ENCODE data around the gene TGFB1.
"Not testable (repeated sequence)": the region's sequence is repeated elsewhere in the genome, so short reads cannot be mapped to it uniquely, and the experiment has no call there.

The TGFB1 gene

DNA sequence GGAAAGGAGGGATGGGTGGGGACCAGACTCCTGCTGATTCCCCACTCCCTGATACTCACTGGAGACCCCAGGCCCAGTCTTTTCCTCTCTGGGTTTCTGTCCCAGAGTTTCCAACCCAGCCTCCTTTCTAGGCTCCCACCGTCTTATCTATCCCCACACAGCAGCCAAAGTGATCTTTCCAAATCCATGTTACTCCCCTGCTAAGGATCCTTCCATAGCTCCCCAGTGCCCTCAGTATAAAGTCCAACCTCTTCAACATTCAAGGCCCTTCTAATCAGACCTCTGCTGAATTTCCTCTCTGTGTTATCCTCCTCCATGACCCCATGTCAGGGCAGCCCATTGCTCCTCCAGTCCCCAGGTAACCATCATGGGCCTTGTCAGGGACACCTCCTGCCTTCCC, 1.3 kb upstream of the TGFB1 start:
- DNase-seq (ENCODE audit: low spot score), result no peak
- in situ Hi-C loops (cut with MboI; ENCODE audit: low pct_unique_long_range_greater_than_20kb, low sequenced_read_pairs, unreplicated experiment), result no loop called here
- TF ChIP-seq, protein P1, sequence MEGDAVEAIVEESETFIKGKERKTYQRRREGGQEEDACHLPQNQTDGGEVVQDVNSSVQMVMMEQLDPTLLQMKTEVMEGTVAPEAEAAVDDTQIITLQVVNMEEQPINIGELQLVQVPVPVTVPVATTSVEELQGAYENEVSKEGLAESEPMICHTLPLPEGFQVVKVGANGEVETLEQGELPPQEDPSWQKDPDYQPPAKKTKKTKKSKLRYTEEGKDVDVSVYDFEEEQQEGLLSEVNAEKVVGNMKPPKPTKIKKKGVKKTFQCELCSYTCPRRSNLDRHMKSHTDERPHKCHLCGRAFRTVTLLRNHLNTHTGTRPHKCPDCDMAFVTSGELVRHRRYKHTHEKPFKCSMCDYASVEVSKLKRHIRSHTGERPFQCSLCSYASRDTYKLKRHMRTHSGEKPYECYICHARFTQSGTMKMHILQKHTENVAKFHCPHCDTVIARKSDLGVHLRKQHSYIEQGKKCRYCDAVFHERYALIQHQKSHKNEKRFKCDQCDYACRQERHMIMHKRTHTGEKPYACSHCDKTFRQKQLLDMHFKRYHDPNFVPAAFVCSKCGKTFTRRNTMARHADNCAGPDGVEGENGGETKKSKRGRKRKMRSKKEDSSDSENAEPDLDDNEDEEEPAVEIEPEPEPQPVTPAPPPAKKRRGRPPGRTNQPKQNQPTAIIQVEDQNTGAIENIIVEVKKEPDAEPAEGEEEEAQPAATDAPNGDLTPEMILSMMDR (IDR thresholded peaks at IDR 0.05; ENCODE audit: extremely low read depth, insufficient read depth, missing control alignments), result no peak

DNA sequence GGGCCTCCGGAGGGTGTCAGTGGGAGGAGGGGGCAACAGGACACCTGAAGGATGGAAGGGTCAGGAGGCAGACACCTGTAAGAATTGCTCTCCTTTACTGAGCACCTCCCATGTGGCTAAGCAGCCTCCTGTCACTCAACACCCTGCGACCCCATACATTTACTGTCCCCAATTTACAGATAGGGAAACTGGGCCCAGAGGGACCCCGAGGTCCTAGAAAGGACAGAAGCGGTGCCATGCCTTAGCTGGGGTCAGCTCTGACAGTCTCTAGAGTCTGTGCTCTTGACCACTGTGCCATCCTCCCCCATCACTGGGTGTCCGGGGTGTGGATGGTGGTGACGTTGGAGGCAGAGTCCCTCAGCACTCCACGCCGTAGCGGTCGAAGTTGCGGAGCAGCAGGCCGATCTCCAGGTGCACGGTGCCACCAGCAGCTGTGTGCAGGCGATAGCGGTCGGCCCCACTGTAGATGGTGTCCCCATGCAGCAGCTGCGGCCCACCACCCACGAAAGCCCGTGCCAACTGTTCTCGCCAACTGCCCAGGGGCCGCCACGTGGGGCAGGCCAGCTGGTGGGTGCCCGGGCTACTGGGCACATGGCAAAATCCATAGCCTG, 726 bp upstream of the TGFB1 start:
- no peak for DNase-seq (ENCODE audit: low spot score)
- TF ChIP-seq, protein P1 (IDR thresholded peaks at IDR 0.05; ENCODE audit: extremely low read depth, insufficient read depth, missing control alignments), result no peak
- in situ Hi-C loops (cut with MboI; ENCODE audit: low pct_unique_long_range_greater_than_20kb, low sequenced_read_pairs, unreplicated experiment), result no loop called here

DNA sequence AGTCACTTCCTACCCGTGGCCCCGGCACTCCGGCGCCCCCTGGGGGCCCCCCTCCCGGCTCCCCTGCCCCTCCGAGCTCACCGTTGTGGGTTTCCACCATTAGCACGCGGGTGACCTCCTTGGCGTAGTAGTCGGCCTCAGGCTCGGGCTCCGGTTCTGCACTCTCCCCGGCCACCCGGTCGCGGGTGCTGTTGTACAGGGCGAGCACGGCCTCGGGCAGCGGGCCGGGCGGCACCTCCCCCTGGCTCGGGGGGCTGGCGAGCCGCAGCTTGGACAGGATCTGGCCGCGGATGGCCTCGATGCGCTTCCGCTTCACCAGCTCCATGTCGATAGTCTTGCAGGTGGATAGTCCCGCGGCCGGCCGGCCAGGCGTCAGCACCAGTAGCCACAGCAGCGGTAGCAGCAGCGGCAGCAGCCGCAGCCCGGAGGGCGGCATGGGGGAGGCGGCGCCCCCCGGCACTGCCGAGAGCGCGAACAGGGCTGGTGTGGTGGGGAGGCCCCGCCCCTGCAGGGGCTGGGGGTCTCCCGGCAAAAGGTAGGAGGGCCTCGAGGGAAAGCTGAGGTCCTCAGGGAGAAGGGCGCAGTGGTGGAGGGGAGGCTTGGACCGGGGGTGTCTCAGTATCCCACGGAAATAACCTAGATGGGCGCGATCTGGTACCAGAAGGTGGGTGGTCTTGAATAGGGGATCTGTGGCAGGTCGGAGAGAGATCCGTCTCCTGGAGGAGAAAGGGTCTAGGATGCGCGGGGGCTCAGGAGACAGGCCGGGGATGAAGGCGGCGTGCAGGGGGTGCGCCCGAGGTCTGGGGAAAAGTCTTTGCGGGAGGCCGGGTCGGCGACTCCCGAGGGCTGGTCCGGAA, 885 bp downstream of the TGFB1 start:
- peak; percentile 88 for DNase-seq (ENCODE audit: low spot score)
- in situ Hi-C loops (cut with MboI; ENCODE audit: low pct_unique_long_range_greater_than_20kb, low sequenced_read_pairs, unreplicated experiment), result no loop called here
- TF ChIP-seq, protein P1 (IDR thresholded peaks at IDR 0.05; ENCODE audit: extremely low read depth, insufficient read depth, missing control alignments), result peak; percentile 66

DNA sequence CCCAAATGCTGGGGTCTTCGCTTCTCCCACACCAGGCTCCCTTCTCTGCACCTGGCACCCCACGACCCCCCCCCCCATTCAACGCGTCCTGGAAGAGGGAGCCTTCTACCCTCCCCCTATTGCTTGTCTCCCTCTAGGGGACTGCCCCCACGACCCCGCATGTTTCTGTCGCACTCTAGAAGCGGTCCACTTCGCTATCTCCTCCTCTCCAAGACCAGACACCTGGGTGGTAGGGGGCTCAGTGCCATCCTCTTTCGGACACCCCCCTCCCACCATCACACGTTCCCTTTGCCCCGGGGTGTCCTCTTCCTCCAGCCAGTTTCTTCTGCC, 1.5 kb downstream of the TGFB1 start:
- DNase-seq (ENCODE audit: low spot score), result no peak
- in situ Hi-C loops (cut with MboI; ENCODE audit: low pct_unique_long_range_greater_than_20kb, low sequenced_read_pairs, unreplicated experiment), result no loop called here
- TF ChIP-seq, protein P1 (IDR thresholded peaks at IDR 0.05; ENCODE audit: extremely low read depth, insufficient read depth, missing control alignments), result no peak

DNA sequence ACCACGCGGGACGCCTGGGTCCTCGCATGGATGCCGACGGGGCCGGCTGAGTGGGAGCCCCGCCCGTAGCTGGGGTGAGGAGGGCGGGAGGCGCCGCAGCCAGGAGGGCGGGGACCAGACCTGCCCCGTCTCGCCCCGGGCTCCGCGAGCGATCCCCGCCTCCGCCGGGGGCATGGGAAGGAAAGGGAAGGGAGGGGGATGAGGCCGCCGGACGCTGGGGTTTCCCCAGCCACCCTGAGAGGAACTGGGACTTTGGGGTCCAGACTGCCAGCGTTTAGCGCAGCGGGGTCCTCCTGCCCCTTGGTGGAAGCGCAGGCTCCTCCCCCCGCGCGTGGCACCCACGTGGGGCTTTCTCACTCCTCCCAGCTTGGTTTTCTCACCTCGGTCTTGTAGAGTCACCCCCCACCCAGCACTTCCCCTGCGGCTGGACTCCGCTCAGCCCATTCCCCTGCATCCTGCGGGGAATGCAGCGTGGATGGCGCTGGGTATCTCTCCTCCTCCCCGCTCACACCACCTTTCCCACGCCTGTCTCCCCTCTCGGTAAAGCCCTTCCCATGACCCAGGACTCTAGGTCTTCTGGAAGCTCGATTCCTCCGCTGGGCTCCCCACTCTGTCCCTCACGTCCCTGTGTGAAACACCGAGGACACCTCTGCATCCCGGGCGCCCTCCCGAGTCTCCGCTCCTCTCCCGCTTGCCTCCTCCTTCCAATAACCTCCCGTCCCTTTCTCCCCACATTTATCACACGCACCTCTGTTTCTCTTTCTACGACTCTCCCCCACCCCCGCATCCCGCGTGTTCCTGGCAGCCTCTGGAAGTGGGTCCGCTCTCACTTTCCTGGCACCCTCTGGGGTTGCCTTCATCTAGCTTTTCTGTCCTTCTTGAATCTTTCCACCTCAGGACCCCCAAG, 2.1 kb downstream of the TGFB1 start:
- TF ChIP-seq, protein P1 (IDR thresholded peaks at IDR 0.05; ENCODE audit: extremely low read depth, insufficient read depth, missing control alignments), result no peak
- in situ Hi-C loops (cut with MboI; ENCODE audit: low pct_unique_long_range_greater_than_20kb, low sequenced_read_pairs, unreplicated experiment), result no loop called here
- DNase-seq (ENCODE audit: low spot score), result peak; percentile 89

DNA sequence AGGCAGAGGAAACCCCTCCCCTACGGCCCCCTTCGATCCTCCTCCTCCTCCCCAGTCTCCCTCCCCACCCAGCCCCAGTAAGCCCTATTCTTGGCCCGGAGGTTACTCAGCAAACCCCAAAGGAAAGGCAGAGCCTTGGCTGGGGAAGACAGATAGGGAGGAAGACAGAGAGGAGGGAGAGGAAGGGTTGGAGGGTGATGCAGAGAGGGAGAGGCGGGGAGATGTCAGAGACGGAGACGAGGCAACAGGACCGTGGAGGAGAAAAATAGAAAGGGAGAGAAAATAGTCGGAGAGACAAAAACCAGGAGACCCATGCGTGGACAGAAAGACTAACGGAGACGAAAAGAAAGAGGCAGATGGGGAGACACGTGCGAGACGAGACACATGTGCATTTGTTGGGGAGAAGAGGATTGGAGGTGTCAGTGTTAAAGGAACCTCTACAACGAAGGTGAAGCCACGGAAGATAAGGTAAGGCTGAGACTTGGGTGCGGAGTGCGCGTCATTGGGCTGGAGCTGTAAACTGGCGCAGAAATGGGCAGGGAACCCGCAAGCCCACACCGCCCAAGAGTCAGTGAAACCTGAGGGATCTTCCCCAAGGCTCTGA, 2.9 kb downstream of the TGFB1 start:
- TF ChIP-seq, protein P1 (IDR thresholded peaks at IDR 0.05; ENCODE audit: extremely low read depth, insufficient read depth, missing control alignments), result no peak
- no peak for DNase-seq (ENCODE audit: low spot score)
- in situ Hi-C loops (cut with MboI; ENCODE audit: low pct_unique_long_range_greater_than_20kb, low sequenced_read_pairs, unreplicated experiment), result no loop called here

DNA sequence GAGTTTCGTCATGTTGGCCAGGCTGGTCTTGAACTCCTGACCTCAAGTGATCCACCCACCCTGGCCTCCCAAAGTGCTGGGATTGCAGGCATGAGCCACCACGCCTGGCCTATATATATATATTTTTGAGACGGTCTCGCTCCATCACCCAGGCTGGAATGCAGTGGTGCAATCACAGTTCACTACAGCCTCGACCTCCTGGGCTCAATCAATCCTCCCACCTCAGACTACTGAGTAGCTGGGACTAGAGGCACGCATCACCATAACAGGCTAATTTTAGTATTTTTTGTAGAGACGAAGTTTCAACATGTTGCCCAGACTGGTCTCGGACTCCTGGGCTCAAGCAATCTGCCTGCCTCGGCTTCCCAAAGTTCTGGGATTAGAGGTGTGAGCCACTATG, 6.8 kb downstream of the TGFB1 start:
- DNase-seq (ENCODE audit: low spot score); in situ Hi-C loops (cut with MboI; ENCODE audit: low pct_unique_long_range_greater_than_20kb, low sequenced_read_pairs, unreplicated experiment): not testable (repeated sequence)
